ENCODE results near the gene PLXNA4. TPM values are rescaled to one million over a fixed set of nuclear protein-coding genes. Genes with fewer than 3 reads are reported as not detected.

The PLXNA4 gene
- total RNA-seq, 2 experiments from 2014 or later = 0.18 to 0.70 TPM

GRCh38 chr7:132437730-132438129, 138.5 kb downstream of the PLXNA4 start:
- POLR2A ChIA-PET = interaction anchor here (1.3 to 2.1 kb wide), 3 partner anchors 10 to 17 kb away, joined by 4 to 7 read pairs (median 5); no protein-coding TSS in a partner anchor
- Mint-ChIP-seq H3K4me1 (ENCODE audit: low read depth) (peaks cover 65% of the 10 kb centered on the region), H3K9me3 (no peaks in the 10 kb centered on the region), H3K27me3 (no peaks in the 10 kb centered on the region), H3K4me3 (peak overlapping the region; percentile 0), H3K36me3 (ENCODE audit: low read depth) (no peaks in the 10 kb centered on the region), H3K27ac (peak overlapping the region; percentile 63)
- DNase-seq = peak; percentile 62
- intact Hi-C loops (cut with micrococcal nuclease) = no loop called here
- ATAC-seq = peak; percentile 72
- CTCF ChIA-PET = interaction anchor here (0.8 to 1.6 kb wide), 3 partner anchors 8 to 143 kb away, joined by 3 to 6 read pairs (median 5); no protein-coding TSS in a partner anchor
- TF ChIP-seq, protein P1, sequence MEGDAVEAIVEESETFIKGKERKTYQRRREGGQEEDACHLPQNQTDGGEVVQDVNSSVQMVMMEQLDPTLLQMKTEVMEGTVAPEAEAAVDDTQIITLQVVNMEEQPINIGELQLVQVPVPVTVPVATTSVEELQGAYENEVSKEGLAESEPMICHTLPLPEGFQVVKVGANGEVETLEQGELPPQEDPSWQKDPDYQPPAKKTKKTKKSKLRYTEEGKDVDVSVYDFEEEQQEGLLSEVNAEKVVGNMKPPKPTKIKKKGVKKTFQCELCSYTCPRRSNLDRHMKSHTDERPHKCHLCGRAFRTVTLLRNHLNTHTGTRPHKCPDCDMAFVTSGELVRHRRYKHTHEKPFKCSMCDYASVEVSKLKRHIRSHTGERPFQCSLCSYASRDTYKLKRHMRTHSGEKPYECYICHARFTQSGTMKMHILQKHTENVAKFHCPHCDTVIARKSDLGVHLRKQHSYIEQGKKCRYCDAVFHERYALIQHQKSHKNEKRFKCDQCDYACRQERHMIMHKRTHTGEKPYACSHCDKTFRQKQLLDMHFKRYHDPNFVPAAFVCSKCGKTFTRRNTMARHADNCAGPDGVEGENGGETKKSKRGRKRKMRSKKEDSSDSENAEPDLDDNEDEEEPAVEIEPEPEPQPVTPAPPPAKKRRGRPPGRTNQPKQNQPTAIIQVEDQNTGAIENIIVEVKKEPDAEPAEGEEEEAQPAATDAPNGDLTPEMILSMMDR (IDR thresholded peaks at IDR 0.05) = no peak

DNA sequence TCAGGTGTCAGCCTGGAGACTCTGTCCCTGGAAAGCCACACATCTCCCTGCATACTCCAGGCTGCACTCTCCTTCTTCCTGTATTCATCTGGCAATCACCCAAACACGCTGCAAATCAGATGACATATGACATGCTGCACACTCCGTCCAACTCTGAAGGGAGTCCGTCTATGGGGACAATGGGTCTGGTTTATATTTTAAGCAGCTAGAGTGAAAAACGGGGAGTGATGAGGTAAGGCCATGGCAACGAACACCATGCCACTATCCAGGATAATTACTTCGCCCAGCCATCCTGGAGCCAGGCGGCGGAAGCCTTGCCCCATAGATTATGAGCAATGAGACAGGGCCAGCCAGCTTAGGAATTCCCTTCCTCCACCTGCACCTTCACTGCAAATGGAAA, 140.1 kb downstream of the PLXNA4 start:
- ATAC-seq (no peak), DNase-seq (no peak)
- Mint-ChIP-seq H3K4me3 (no peak overlapping the region), H3K4me1 (ENCODE audit: low read depth) (peaks cover 81% of the 10 kb centered on the region), H3K27me3 (no peaks in the 10 kb centered on the region), H3K27ac (peak overlapping the region; percentile 59), H3K9me3 (no peaks in the 10 kb centered on the region), H3K36me3 (ENCODE audit: low read depth) (no peaks in the 10 kb centered on the region)
- intact Hi-C loops (cut with micrococcal nuclease) = no loop called here
- TF ChIP-seq, protein P1 (IDR thresholded peaks at IDR 0.05) = no peak
- ChIA-PET POLR2A (interaction anchor here (0.6 to 1.6 kb wide), 3 partner anchors 12 to 122 kb away, joined by 4 to 5 read pairs (median 5); no protein-coding TSS in a partner anchor), CTCF (interaction anchor here (1.3 to 1.6 kb wide), 2 partner anchors 9 to 144 kb away, joined by 3 to 6 read pairs; no protein-coding TSS in a partner anchor)

GRCh38 chr7:132435016-132435990, 141.0 kb downstream of the PLXNA4 start:
- CTCF ChIA-PET = no interaction called here
- ATAC-seq = no peak
- TF ChIP-seq, protein P1 (IDR thresholded peaks at IDR 0.05) = no peak
- POLR2A ChIA-PET = interaction anchor here (0.6 to 1.2 kb wide), 2 partner anchors 26 to 122 kb away, joined by 4 to 5 read pairs; no protein-coding TSS in a partner anchor
- DNase-seq = peak; percentile 43
- intact Hi-C loops (cut with micrococcal nuclease) = no loop called here
- Mint-ChIP-seq H3K9me3 (peaks cover 2% of the 10 kb centered on the region), H3K4me3 (peak overlapping the region; percentile 50), H3K4me1 (ENCODE audit: low read depth) (peaks cover 87% of the 10 kb centered on the region), H3K36me3 (ENCODE audit: low read depth) (no peaks in the 10 kb centered on the region), H3K27me3 (no peaks in the 10 kb centered on the region), H3K27ac (peak overlapping the region; percentile 80)

DNA sequence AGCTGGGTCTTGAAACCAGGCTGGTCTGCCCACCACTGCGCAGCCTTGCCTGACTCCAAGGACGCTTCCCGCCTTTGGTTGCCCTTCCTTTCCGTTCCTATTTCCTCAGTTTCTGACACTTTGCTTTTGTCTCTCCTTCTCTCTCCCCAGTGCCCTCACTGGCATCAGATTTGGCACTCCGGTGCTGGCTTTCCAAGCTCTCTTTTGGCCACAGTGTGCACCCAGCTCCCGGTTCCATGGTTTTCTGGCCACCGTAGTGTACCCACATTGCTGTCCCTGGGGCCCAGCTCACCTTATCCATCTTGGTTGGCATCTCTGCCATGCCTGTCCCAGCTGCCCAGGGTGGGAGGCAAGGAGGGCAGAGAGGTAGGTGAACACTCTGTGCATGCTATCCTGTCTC, 142.2 kb downstream of the PLXNA4 start:
- no peak for ATAC-seq
- Mint-ChIP-seq H3K4me1 (ENCODE audit: low read depth) (peaks cover 87% of the 10 kb centered on the region), H3K36me3 (ENCODE audit: low read depth) (no peaks in the 10 kb centered on the region), H3K27ac (peak overlapping the region; percentile 77), H3K4me3 (no peak overlapping the region), H3K9me3 (peaks cover 2% of the 10 kb centered on the region), H3K27me3 (no peaks in the 10 kb centered on the region)
- DNase-seq = no peak
- intact Hi-C loops (cut with micrococcal nuclease) = no loop called here
- POLR2A ChIA-PET = no interaction called here
- TF ChIP-seq, protein P1 (IDR thresholded peaks at IDR 0.05) = no peak
- CTCF ChIA-PET = no interaction called here

DNA sequence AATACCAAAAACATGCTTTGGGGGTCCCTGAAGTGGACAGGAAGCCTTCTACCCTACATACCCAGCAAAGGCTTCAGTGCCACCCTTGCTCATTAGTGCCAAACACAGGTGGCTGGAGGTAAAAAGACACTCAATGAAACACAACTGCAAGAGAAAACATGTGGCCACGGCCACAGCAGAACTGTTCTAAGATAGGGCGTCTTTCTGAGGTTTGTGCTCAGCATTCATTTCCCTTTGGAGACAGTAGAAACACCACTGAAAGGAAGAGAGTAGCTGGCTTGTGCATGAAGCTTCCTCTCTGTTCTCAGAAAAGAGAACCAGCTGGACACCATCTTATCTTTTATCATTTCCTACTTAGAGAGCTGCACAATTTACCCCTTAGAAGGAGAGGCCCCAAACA, 143.0 kb downstream of the PLXNA4 start:
- ATAC-seq (peak; percentile 1), DNase-seq (peak; percentile 41)
- intact Hi-C loops (cut with micrococcal nuclease) = no loop called here
- peaks cover 87% of the 10 kb centered on the region for H3K4me1 Mint-ChIP-seq (ENCODE audit: low read depth)
- H3K27ac Mint-ChIP-seq = peak overlapping the region; percentile 77
- no peaks in the 10 kb centered on the region for H3K36me3 Mint-ChIP-seq (ENCODE audit: low read depth)
- peaks cover 2% of the 10 kb centered on the region for H3K9me3 Mint-ChIP-seq
- ChIA-PET CTCF (no interaction called here), POLR2A (no interaction called here)
- TF ChIP-seq, protein P1 (IDR thresholded peaks at IDR 0.05) = no peak
- no peaks in the 10 kb centered on the region for H3K27me3 Mint-ChIP-seq
- H3K4me3 Mint-ChIP-seq = no peak overlapping the region

Measured in activated CD8-positive, alpha-beta T cell treated with anti-CD3 and anti-CD28 coated beads for 36 hours (primary cell).